Measurements from ENCODE around the gene ZNF839. TPM values are rescaled to one million over a fixed set of nuclear protein-coding genes. Genes with fewer than 3 reads are reported as not detected.

ZNF839 gene
- total RNA-seq, 5 donors from 2014 or later (not counting 1 experiment from before 2014, with no cell fraction given) = 17.9 to 24.6 (median 19.9) TPM

GRCh38 chr14:102333795-102334705, 14.5 kb downstream of the ZNF839 start:
- 92% methylated on average over 7 of the region's 13 CpGs for WGBS (ENCODE audit: insufficient coverage)
- Mint-ChIP-seq H3K4me1 (peaks cover 0 to 2% (median 0%) of the 10 kb centered on the region in 3 donors), H3K27me3 (no peaks in the 10 kb centered on the region), H3K27ac (no peak overlapping the region), H3K9me3 (no peaks in the 10 kb centered on the region), H3K4me3 (no peak overlapping the region), H3K36me3 (peaks cover 28% of the 10 kb centered on the region)
- H3K36me3 ChIP-seq (ENCODE audit: control insufficient read depth in 2 of 2, extremely low read depth in 1 of 2, insufficient read depth in 1 of 2, low read length in 1 of 2) = peaks cover 14 to 52% of the 10 kb centered on the region in 2 donors
- no peaks in the 10 kb centered on the region for H3K9me3 ChIP-seq
- H3K27me3 ChIP-seq (replicated peaks in 1 of 2; ENCODE audit: control insufficient read depth in 2 of 2, extremely low read depth in 1 of 2, insufficient read depth in 2 of 2, low read length in 1 of 2) = no peaks in the 10 kb centered on the region
- DNase-seq (no peak), ATAC-seq (replicated peaks in 1 of 4) (no peak)
- no peak overlapping the region for H3K27ac ChIP-seq (ENCODE audit: low read length)
- no peaks in the 10 kb centered on the region for H3K4me1 ChIP-seq (ENCODE audit: control insufficient read depth in 1 of 2, extremely low read depth in 1 of 2, insufficient read depth in 2 of 2, low read length in 2 of 2)
- POLR2A ChIA-PET = interaction anchor here in 1 of 2 donors (0.5 kb wide), 1 partner anchor 34 kb away, joined by 9 read pairs; no protein-coding TSS in a partner anchor
- CTCF ChIA-PET = interaction anchor here (0.5 to 0.6 kb wide), 2 partner anchors 21 to 1030 kb away, joined by 3 read pairs; no protein-coding TSS in a partner anchor
- H3K4me3 ChIP-seq (ENCODE audit: control insufficient read depth in 1 of 2, extremely low read depth in 1 of 2, low read length in 1 of 2) = no peak overlapping the region

DNA sequence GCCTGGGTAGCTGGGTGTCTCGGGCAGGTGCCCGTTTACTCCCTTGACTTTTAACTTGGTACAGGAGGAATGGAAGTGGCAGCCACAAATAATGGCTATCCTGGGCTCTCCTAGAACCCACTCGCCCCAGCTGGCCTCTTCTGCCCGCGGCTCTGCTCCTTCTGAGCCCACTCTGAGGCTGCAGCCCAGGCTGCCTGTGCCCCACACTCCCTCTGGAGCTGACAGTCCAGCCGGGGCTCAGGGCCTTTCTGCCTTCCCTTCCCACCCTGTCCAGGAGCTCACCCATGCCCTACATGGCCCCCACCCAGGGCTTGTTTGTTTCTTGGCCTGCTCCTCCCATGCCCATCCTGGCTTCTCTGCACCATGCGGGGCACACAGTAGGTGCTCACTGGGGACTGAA, 15.6 kb downstream of the ZNF839 start:
- Histone ChIP-seq H3K27ac (ENCODE audit: low read length) (no peak overlapping the region), H3K4me1 (ENCODE audit: control insufficient read depth in 1 of 2, extremely low read depth in 1 of 2, insufficient read depth in 2 of 2, low read length in 2 of 2) (no peaks in the 10 kb centered on the region), H3K9me3 (no peaks in the 10 kb centered on the region), H3K36me3 (ENCODE audit: control insufficient read depth in 2 of 2, extremely low read depth in 1 of 2, insufficient read depth in 1 of 2, low read length in 1 of 2) (peaks cover 18 to 52% of the 10 kb centered on the region in 2 donors), H3K27me3 (replicated peaks in 1 of 2; ENCODE audit: control insufficient read depth in 2 of 2, extremely low read depth in 1 of 2, insufficient read depth in 2 of 2, low read length in 1 of 2) (no peaks in the 10 kb centered on the region), H3K4me3 (ENCODE audit: control insufficient read depth in 1 of 2, extremely low read depth in 1 of 2, low read length in 1 of 2) (no peak overlapping the region)
- no peaks in the 10 kb centered on the region for H3K27me3 Mint-ChIP-seq
- H3K4me1 Mint-ChIP-seq = peaks cover 0 to 2% (median 0%) of the 10 kb centered on the region in 3 donors
- H3K9me3 Mint-ChIP-seq = no peaks in the 10 kb centered on the region
- no peak for DNase-seq
- POLR2A ChIA-PET = no interaction called here
- CTCF ChIA-PET = no interaction called here
- H3K4me3 Mint-ChIP-seq = no peak overlapping the region
- no peak overlapping the region for H3K27ac Mint-ChIP-seq
- WGBS (ENCODE audit: insufficient coverage) = 100% methylated on average over 6 of the region's 7 CpGs
- peaks cover 28% of the 10 kb centered on the region for H3K36me3 Mint-ChIP-seq
- no peak for ATAC-seq (replicated peaks in 1 of 4)

DNA sequence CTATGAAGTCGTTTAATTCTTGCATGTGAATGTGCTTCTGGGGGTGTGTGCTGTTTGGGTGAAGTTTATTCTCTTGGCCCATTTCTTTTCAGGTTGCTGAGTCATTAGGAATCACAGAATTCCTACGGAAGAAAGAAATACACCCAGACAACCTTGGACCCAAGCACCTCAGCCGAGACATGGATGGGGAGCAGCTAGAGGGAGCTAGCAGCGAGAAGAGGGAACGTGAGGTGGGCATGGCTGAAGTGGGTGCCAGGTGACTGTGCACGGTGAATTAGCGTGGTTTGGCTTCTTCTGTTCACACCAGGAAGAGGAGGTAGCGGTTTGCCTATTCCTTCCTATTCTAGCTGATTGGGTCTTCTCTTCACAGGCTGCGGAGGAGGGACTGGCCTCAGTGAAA, 19.2 kb downstream of the ZNF839 start:
- Mint-ChIP-seq H3K4me1 (no peaks in the 10 kb centered on the region), H3K27me3 (no peaks in the 10 kb centered on the region), H3K36me3 (peaks cover 30% of the 10 kb centered on the region), H3K4me3 (no peak overlapping the region), H3K9me3 (no peaks in the 10 kb centered on the region), H3K27ac (no peak overlapping the region)
- 93% methylated on average over 7 of the region's 9 CpGs for WGBS (ENCODE audit: insufficient coverage)
- ChIA-PET POLR2A (interaction anchor here in 1 of 2 donors (0.7 kb wide), 1 partner anchor 24 kb away, joined by 14 read pairs; the partner anchor contains the start of genes CINP and TECPR2), CTCF (interaction anchor here in 1 of 2 donors (0.7 kb wide), 1 partner anchor 82 kb away, joined by 10 read pairs; no protein-coding TSS in a partner anchor)
- ATAC-seq (replicated peaks in 1 of 4) (no peak), DNase-seq (no peak)
- Histone ChIP-seq H3K4me1 (ENCODE audit: control insufficient read depth in 1 of 2, extremely low read depth in 1 of 2, insufficient read depth in 2 of 2, low read length in 2 of 2) (no peaks in the 10 kb centered on the region), H3K27me3 (replicated peaks in 1 of 2; ENCODE audit: control insufficient read depth in 2 of 2, extremely low read depth in 1 of 2, insufficient read depth in 2 of 2, low read length in 1 of 2) (no peaks in the 10 kb centered on the region), H3K36me3 (ENCODE audit: control insufficient read depth in 2 of 2, extremely low read depth in 1 of 2, insufficient read depth in 1 of 2, low read length in 1 of 2) (peaks cover 20 to 66% of the 10 kb centered on the region in 2 donors), H3K27ac (ENCODE audit: low read length) (no peak overlapping the region), H3K9me3 (no peaks in the 10 kb centered on the region), H3K4me3 (ENCODE audit: control insufficient read depth in 1 of 2, extremely low read depth in 1 of 2, low read length in 1 of 2) (no peak overlapping the region)

DNA sequence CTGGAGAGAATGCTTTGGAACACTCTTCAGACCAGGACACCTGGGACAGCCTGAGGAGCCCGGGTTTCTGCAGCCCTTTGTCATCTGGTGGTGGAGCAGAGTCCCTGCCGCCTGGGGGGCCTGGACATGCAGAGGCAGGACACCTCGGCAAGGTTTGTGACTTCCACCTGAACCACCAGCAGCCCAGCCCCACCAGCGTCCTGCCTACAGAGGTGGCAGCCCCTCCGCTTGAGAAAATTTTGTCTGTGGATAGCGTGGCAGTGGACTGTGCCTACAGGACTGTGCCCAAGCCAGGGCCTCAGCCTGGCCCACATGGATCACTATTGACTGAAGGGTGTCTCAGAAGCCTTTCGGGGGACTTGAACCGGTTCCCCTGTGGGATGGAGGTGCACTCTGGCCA, 22.0 kb downstream of the ZNF839 start:
- H3K4me3 Mint-ChIP-seq = no peak overlapping the region
- Histone ChIP-seq H3K9me3 (no peaks in the 10 kb centered on the region), H3K36me3 (ENCODE audit: control insufficient read depth in 2 of 2, extremely low read depth in 1 of 2, insufficient read depth in 1 of 2, low read length in 1 of 2) (peaks cover 24 to 65% of the 10 kb centered on the region in 2 donors), H3K4me3 (ENCODE audit: control insufficient read depth in 1 of 2, extremely low read depth in 1 of 2, low read length in 1 of 2) (no peak overlapping the region), H3K27me3 (replicated peaks in 1 of 2; ENCODE audit: control insufficient read depth in 2 of 2, extremely low read depth in 1 of 2, insufficient read depth in 2 of 2, low read length in 1 of 2) (no peaks in the 10 kb centered on the region), H3K4me1 (ENCODE audit: control insufficient read depth in 1 of 2, extremely low read depth in 1 of 2, insufficient read depth in 2 of 2, low read length in 2 of 2) (no peaks in the 10 kb centered on the region), H3K27ac (ENCODE audit: low read length) (no peak overlapping the region)
- peaks cover 31% of the 10 kb centered on the region for H3K36me3 Mint-ChIP-seq
- no peaks in the 10 kb centered on the region for H3K4me1 Mint-ChIP-seq
- H3K27ac Mint-ChIP-seq = no peak overlapping the region
- DNase-seq (no peak), ATAC-seq (replicated peaks in 1 of 4) (no peak)
- ChIA-PET CTCF (no interaction called here), POLR2A (no interaction called here)
- H3K9me3 Mint-ChIP-seq = no peaks in the 10 kb centered on the region
- WGBS (ENCODE audit: insufficient coverage) = 91% methylated on average over 8 of the region's 8 CpGs
- H3K27me3 Mint-ChIP-seq = no peaks in the 10 kb centered on the region

DNA sequence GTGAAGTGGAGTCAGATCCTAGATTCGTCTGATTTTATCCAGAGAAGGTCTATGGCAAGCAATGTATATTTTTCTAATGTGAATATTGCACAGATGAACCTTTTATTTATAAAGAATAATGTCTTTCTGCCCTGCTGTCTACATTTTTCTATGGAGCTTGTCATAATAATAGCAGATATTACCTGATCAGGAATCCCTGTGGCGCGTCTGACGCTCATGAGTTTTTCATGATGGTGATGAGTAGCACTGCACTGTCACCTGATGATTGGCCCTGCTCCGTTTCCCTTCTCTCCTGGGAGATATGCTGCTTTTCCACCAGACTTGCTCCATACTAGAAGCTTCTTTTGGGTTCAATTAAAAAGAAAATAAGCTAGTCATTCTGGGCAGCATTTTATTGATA, 22.7 kb downstream of the ZNF839 start:
- ATAC-seq (replicated peaks in 1 of 4) = no peak
- H3K9me3 Mint-ChIP-seq = no peaks in the 10 kb centered on the region
- peaks cover 36% of the 10 kb centered on the region for H3K36me3 Mint-ChIP-seq

DNA sequence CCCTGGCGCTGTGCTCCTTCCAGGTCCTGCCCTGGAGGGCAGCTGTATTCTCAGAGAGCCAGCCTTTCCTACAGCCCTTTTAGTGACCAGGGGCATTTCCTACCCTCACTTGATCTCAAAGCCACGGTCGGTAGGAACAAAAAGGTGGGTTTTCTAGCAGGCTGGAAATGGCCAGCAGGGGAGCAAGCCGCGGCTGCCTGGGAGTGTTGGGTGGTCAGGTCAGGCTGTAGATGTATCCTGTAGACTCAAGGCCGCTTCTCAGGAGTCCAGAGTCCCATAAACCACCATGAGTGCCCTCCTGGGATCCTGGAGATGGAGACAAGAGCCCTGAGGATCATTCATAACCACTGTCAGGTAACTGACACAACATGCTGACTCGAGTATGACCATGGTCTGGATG, 24.5 kb downstream of the ZNF839 start:
- DNase-seq = no peak
- H3K9me3 ChIP-seq = no peaks in the 10 kb centered on the region
- no peak overlapping the region for H3K4me3 ChIP-seq (ENCODE audit: control insufficient read depth in 1 of 2, extremely low read depth in 1 of 2, low read length in 1 of 2)
- no peak overlapping the region for H3K4me3 Mint-ChIP-seq
- POLR2A ChIA-PET = no interaction called here
- no peak for ATAC-seq (replicated peaks in 1 of 4)
- peaks cover 18 to 73% of the 10 kb centered on the region in 2 donors for H3K36me3 ChIP-seq (ENCODE audit: control insufficient read depth in 2 of 2, extremely low read depth in 1 of 2, insufficient read depth in 1 of 2, low read length in 1 of 2)
- no peaks in the 10 kb centered on the region for H3K27me3 ChIP-seq (replicated peaks in 1 of 2; ENCODE audit: control insufficient read depth in 2 of 2, extremely low read depth in 1 of 2, insufficient read depth in 2 of 2, low read length in 1 of 2)
- 100% methylated on average over 3 of the region's 7 CpGs for WGBS (ENCODE audit: insufficient coverage)
- H3K36me3 Mint-ChIP-seq = peaks cover 41% of the 10 kb centered on the region
- no peaks in the 10 kb centered on the region for H3K4me1 ChIP-seq (ENCODE audit: control insufficient read depth in 1 of 2, extremely low read depth in 1 of 2, insufficient read depth in 2 of 2, low read length in 2 of 2)
- H3K27ac ChIP-seq (ENCODE audit: low read length) = no peak overlapping the region
- no peaks in the 10 kb centered on the region for H3K9me3 Mint-ChIP-seq
- CTCF ChIA-PET = no interaction called here
- no peaks in the 10 kb centered on the region for H3K4me1 Mint-ChIP-seq
- H3K27ac Mint-ChIP-seq = no peak overlapping the region
- H3K27me3 Mint-ChIP-seq = no peaks in the 10 kb centered on the region

More for the DNA sequence above, 22.7 kb downstream of the ZNF839 start:
- 96% methylated on average over 3 of the region's 5 CpGs for WGBS (ENCODE audit: insufficient coverage)
- Histone ChIP-seq H3K36me3 (ENCODE audit: control insufficient read depth in 2 of 2, extremely low read depth in 1 of 2, insufficient read depth in 1 of 2, low read length in 1 of 2) (peaks cover 24 to 68% of the 10 kb centered on the region in 2 donors), H3K4me1 (ENCODE audit: control insufficient read depth in 1 of 2, extremely low read depth in 1 of 2, insufficient read depth in 2 of 2, low read length in 2 of 2) (no peaks in the 10 kb centered on the region), H3K4me3 (ENCODE audit: control insufficient read depth in 1 of 2, extremely low read depth in 1 of 2, low read length in 1 of 2) (no peak overlapping the region), H3K27ac (ENCODE audit: low read length) (no peak overlapping the region), H3K9me3 (no peaks in the 10 kb centered on the region), H3K27me3 (replicated peaks in 1 of 2; ENCODE audit: control insufficient read depth in 2 of 2, extremely low read depth in 1 of 2, insufficient read depth in 2 of 2, low read length in 1 of 2) (no peaks in the 10 kb centered on the region)
- POLR2A ChIA-PET = no interaction called here
- Mint-ChIP-seq H3K4me1 (no peaks in the 10 kb centered on the region), H3K27me3 (no peaks in the 10 kb centered on the region), H3K4me3 (no peak overlapping the region), H3K27ac (no peak overlapping the region)
- no peak for DNase-seq
- CTCF ChIA-PET = interaction anchor here (0.6 to 0.7 kb wide), 2 partner anchors 14 to 491 kb away, joined by 3 to 6 read pairs; no protein-coding TSS in a partner anchor
